HEK293 (cell line): ENCODE data around the gene LDLRAD4.

Source experiments
- MZF1 ChIP-seq: fragments of 450-650 bp; formaldehyde crosslinking; IDR thresholded peaks from 2 replicates; pipeline ENCODE4 v1.5.1; 2017; ENCODE audit warnings: missing biosample characterization, missing genetic modification characterization, borderline replicate concordance
- ZNF544 ChIP-seq: fragments of 450-650 bp; formaldehyde crosslinking; IDR thresholded peaks from 2 replicates; pipeline ENCODE4 v1.5.0; 2017; ENCODE audit warnings: missing biosample characterization, missing genetic modification characterization
- ZNF837 ChIP-seq: fragments of 450-650 bp; formaldehyde crosslinking; IDR thresholded peaks from 2 replicates; pipeline ENCODE4 v1.5.1; 2016; ENCODE audit warnings: missing biosample characterization, missing genetic modification characterization
- TF ChIP-seq, protein P1 (sequence below): fragments of 450-650 bp; formaldehyde crosslinking; IDR thresholded peaks from 2 replicates; pipeline ENCODE4 v1.5.1; 2017; ENCODE audit warnings: missing biosample characterization, missing genetic modification characterization

Gene LDLRAD4

DNA sequence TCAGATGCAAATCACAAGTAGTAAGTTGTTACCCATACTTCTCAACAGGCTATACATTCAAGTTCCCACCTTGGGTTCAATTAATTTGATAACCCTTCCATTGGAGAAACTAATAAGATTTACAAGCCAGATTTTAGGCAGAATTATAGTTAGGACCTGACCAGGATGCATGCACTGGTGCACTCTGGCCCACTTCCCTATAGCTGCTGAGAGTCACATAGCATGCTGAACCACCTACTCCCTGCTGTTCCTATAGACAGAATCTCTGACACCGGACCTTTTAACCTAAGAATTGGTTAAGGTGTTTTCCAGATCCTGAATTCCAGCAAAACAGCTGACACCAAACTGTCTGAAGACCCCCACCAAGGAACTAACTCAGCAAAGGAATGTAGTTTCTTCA lies 481.6 kb downstream of the LDLRAD4 start (continued):
- TF ChIP-seq, protein P1, sequence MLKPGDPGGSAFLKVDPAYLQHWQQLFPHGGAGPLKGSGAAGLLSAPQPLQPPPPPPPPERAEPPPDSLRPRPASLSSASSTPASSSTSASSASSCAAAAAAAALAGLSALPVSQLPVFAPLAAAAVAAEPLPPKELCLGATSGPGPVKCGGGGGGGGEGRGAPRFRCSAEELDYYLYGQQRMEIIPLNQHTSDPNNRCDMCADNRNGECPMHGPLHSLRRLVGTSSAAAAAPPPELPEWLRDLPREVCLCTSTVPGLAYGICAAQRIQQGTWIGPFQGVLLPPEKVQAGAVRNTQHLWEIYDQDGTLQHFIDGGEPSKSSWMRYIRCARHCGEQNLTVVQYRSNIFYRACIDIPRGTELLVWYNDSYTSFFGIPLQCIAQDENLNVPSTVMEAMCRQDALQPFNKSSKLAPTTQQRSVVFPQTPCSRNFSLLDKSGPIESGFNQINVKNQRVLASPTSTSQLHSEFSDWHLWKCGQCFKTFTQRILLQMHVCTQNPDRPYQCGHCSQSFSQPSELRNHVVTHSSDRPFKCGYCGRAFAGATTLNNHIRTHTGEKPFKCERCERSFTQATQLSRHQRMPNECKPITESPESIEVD (tag by site-specific recombination), result no peak
- TF ChIP-seq ZNF544 (tag by site-specific recombination) (no peak), MZF1 (tag by site-specific recombination) (no peak), ZNF837 (tag by site-specific recombination) (no peak)
